Embryonic facial prominence (tissue), 1 donor: Measurements from ENCODE around the gene ZC3H12D.
"Not testable (repeated sequence)": the region's sequence is repeated elsewhere in the genome, so short reads cannot be mapped to it uniquely, and the experiment has no call there.

Experiments
- DNase-seq: peaks from one replicate; pipeline ENCODE4 v3.0.0-alpha.2; 2016; ENCODE audit errors: extremely low spot score

ZC3H12D gene

DNA sequence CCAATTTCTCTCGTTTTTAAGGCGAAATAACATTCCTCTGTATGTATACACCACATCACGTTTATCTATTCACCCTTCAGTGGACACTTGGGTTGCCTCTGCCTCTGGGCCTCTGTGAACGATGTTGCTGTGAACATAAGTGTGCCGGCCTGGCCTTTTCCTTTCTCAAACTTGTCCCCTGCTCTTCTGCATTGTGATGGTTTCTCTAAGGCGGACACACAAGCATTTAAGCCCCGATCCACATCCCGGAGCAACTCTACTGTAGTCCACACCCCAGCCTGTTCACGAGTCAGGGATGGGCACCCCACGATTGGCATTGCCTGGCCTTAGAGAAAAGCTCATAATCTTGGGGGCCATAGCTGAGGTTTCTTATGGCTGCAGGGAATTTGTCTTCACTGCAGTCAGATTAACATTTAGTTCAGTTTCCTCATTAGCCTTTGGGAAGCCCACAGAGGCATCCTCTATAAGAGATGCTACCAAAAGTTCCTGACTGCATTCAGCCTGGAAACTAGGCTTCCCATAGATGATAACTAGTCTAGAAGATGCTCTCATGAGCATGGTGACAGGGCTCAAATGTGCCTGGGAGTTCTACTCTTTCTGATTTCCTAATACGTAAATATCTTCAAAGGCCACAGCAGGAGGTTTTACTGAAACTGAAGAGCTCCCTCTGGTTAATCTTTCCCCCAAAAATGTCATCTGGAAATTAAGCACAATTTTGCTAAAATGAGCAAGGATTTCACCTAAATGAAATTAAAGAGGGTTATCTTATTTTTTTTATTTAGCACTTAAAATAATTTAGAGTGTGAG, 762 bp downstream of the ZC3H12D start:
- DNase-seq = no peak

GRCh38 chr6:149483334-149483725, 1.5 kb downstream of the ZC3H12D start:
- DNase-seq = no peak

DNA sequence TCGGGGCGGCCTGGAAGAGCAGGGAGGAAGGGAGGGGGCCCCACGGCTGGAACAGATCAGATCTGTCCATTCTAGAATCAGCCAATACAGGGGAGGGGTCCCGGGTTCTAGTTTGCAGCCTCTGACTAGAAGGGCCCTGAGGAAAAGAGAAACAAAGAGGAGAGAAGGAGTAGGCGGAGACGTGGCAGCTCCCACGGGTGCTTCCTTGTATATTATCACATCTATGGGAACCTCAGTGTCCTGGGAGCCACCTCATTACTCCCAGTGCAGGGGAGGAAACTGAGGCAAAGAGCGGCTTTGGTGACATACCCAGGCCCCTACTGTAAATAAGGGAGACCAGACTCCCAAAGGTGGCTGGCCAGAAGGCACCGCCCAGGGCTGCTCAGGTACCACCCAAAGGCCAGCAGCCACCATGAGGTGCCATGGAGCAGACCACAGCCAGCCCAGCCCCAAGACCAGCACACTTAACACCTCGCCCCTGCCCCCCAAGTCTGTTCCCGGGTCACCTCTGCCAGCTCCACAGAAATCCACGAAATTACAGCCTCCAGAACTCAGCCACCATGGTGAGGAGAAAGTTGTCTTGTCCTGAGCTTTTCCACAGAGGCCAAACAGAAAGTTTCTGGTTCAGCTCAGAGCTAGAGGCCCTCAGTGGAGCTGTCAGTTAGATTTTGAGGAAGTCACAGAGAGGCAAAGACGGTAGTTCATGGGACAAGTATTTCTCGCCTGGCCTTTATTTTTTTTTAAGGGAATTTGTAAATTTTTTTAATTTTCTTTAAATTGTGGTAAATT, 2.1 kb downstream of the ZC3H12D start:
- DNase-seq = no peak

- no peak for DNase-seq
These were observed 4.1 kb downstream of the ZC3H12D start for GRCh38 chr6:149480502-149481280.

GRCh38 chr6:149478631-149479314, 6.0 kb downstream of the ZC3H12D start:
- no peak for DNase-seq

DNA sequence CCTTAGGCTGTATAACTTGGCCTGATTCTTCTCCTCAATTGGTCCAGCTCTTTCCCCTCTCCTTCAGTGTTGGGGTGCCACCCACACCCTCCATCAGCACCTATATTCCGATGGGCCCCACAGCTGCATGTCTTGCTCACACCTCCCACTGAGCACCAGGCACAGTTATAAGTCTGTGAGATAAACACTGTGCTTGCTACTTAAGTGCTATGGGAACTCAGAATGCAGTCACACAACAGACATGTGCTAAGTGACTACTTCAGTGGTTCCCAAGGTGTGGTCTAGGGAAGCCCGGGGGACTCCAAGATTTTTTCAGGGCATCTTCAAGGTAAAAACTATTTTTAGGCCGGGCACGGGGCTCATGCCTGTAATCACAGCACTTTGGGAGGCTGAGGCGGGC, 7.3 kb downstream of the ZC3H12D start:
- DNase-seq = no peak

DNA sequence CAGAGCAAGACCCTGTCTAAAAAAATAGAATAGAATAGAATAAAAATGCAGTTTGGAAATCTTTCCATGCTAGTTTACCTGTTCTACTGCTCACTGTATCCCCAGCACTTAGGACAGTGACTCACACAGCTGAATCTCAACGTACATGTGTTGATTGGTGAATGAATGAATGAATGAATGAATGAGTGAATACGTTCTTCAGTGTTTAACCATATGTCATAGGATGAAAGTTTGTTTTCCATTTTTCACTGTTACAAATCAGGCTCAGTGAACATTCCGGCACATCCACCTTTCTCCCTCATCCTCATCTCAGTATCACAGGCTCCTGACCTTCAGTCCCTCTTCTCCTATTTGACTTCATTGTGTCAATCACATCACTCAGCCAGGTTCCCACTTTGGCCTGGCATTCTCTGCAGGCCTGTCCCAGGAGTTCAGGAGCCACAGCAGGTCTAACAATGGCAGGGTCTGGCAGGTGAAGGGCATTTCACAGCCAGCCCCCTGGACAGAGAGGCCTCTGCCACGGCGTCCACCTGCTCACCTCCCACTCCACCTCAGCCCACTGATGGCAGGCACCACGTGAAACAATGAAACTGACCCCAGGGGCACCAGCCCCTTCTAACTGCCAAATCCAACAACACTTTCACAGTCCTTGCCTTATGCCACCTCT, 7.9 kb downstream of the ZC3H12D start:
- DNase-seq = no peak

DNA sequence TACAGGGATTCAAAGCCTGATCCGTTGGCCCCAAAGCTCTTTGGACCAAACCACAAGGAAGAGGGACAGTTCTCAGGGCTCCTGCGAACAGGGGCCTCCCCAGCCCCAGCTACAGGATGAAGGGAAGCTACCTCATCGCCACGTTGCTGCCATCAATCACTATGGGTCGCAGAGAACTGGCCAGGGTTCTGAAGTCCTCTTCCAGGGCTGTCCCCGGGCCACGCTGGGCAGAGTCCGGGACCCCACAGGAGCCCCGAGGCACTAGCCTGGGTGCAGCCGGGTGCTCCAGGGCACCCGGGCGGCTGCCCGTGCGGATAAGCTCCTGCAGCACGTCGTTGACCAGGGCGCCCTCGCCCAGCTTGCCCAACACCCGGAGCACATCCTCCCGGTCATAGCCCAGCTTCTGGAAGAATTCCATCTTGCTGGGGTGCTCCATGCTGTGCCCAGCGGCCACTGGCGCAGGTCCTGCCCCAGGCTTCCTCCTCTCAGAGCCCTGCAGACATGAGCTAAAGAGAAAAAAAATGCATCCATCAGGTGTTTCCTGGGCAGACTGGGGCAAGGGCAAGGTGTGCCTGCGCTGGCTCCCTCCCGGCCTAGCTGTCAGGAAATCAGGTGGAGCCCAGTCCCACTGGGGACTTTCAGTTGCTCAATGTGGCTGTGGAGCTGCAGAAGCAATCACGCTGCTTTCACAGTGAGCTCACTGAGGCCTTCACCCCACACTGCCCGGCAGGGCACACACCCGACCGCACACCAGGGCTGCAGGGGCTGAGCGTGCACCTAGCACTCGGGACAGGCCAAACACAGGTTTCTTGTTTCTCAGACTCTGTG, 10.5 kb downstream of the ZC3H12D start:
- DNase-seq = no peak

GRCh38 chr6:149473080-149474052, 11.4 kb downstream of the ZC3H12D start:
- no peak for DNase-seq

GRCh38 chr6:149472241-149472640, 12.6 kb downstream of the ZC3H12D start:
- DNase-seq = no peak

- no peak for DNase-seq
These were observed 13.0 kb downstream of the ZC3H12D start for GRCh38 chr6:149471801-149472200.

- DNase-seq = no peak
These were observed 13.9 kb downstream of the ZC3H12D start for GRCh38 chr6:149470948-149471347.

DNA sequence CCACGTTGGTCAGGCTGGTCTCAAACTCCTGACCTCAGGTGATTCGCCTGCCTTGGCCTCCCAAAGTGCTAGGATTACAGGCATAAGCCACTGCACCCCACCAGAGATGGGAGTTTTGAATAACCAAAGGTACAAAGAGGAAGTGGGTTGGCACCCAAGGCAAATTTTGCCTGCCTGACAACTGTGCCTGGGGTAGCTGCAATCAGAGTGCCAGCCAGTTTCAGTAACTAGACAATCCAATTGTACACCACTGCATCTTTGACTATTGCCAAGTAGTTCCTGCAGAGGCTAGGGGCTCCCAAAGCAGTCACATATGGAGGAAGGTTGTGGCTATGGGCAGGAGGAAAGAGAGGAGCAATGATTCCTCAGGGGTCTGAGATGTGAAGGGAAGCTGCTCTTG, 16.6 kb downstream of the ZC3H12D start:
- no peak for DNase-seq

DNA sequence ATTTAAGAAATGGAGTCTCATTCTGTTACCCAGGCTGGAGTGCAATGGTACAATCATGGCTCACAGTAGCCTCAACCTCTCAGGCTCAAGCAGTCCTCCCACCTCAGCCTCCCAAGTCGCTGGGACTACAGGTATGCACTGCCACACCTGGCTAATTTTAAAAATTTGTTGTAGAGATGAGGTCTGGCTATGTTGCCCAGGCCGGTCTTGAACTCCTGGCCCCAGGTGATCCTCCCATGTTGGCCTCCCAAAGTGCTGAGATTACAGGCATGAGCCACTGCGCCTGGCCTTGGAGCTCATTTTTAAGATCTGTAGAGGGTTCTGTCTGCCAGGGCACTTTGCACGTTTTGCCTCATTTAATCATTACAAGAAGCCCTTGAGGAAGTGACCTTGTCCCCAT, 17.5 kb downstream of the ZC3H12D start:
- no peak for DNase-seq

DNA sequence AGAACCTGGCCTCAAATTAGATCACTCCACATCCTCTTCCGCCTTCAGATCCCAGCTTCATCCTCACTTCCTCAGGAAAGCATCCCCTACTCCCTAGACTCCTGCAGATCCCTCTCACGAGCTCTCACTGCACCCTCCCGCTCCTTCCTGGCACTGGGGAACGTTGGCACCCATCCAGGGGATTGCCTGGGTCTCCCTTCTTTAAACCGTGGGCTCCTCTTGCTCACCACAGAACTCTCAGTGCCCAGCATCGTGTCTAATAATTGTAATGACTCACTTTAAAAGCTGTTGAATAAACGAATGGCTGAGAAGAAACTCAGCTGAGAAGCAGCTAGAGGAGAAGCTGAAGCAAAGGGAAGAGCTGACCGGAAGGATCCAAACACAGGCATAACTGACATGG, 20.4 kb downstream of the ZC3H12D start:
- DNase-seq = no peak

DNA sequence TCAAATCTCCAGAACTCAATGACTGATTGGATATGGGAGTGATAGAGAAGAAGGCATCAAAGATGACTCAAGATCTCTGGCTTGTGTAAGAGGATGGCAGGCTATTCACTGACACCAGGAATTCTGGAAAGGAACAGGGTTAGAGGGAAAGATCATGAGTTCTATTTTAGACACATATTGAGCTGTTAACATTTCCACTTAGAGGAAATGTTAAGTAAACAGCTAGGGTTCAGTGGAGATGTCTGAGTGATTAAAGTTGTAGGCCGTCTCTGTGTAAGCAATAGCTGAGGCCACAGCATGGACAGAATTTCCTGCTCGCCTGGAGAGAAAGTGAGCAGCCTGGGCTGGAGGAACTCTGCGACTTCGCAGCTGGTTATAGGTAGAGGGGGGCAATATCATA, 21.0 kb downstream of the ZC3H12D start:
- no peak for DNase-seq

DNA sequence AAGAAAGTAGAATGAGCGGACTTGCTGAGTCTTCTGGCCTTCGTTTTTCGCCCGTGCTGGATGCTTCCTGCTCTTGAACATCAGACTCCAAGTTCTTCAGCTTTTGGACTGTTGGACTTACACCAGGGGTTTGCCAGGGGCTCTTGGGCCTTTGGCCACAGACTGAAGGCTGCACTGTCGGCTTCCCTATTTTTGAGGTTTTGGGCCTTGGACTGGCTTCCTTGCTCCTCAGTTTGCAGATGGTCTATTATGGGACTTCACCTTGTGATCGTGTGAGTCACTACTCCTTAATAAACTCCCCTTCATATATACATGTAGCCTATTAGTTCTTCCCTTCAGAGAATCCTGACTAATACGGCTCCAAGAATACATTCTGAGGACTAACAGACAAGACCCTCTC, 22.1 kb downstream of the ZC3H12D start:
- DNase-seq = not testable (repeated sequence)

DNA sequence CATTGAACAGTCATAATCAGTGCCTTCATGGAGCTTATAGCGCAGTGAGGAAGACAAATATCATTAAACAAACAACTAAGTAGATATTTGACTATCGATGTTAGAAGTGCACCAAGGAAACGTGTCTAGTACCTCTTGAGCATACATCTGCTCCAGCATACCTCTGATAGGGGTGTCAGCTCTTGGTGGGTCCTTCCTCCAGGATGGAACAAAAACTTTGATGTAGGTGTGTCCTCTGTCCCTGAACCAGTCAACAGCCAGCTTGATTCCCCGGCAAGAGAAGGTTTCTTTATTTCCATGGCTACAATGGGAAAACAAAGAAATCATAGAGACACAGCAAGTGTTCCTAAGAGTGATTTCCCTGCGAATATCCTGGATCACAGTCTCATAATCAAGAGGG, 23.1 kb downstream of the ZC3H12D start:
- DNase-seq = no peak

DNA sequence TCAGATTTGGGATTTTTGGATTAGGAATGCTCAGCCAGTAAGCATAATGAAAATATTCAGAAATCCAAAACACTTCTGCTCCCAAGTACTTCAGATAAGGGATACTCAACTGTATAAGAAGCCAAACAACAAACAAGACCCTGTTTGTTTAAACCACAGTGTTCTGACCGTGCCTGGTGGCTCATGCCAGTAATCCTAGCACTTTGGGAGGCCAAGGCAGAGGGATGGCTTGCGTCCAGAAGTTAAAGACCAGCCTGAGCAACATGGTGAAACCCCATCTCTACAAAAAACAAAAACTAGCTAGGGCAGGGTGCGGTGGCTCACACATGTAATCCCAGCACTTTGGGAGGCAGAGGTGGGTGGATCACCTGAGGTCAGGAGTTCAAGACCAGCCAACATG, 24.6 kb downstream of the ZC3H12D start:
- not testable (repeated sequence) for DNase-seq
